NCI-H2196 treated with DMSO at 0.1 percent for 48 hours (cell line): ENCODE data around the gene NPHS1.
"Not testable (repeated sequence)": the region's sequence is repeated elsewhere in the genome, so short reads cannot be mapped to it uniquely, and the experiment has no call there.

Source experiments
- DNase-seq: peaks from one replicate; lab custom pipeline; 2025; ENCODE audit not compliant: unreplicated experiment; lab: John Stamatoyannopoulos, UW

NPHS1 gene

DNA sequence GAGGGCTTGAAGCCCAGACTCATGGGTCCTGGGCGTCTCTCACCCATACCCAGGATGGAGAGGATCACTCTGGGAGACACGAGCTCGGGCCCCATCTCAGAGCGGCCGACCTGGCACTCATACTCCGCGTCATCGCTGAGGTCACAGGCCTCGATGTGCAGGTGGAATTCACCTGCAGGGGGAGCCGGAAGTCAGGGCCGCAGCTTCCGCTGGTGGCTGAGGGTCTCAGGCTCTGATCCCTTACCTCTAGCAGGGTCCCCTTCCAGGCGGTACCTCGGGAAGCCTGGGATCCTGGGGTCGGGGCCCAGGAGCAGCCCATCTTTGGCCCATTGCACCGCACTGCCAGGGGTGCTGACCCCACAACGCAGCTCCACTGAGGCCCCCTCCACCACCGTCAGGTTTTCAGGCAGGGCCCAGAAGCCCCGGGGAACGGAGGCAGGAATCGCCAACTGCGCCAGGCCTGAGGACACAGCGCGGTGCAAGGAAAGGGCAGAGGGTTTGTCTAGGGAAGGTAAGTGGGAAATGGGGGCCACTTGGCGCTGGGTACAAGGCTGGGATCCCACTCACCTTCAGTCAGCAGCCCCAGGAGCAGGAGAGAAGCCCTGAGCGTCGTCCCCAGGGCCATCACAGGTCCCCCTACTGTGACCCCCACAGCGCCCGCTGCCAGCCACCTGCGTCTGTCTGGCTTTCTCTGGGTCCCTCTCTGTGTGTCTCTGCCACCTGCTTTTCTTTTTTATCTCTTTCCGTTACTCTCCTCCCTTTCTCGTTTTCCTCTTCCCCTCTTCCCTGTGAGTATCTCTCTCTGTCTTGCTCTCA is 883 bp downstream of the NPHS1 start:
- no peak for DNase-seq

DNA sequence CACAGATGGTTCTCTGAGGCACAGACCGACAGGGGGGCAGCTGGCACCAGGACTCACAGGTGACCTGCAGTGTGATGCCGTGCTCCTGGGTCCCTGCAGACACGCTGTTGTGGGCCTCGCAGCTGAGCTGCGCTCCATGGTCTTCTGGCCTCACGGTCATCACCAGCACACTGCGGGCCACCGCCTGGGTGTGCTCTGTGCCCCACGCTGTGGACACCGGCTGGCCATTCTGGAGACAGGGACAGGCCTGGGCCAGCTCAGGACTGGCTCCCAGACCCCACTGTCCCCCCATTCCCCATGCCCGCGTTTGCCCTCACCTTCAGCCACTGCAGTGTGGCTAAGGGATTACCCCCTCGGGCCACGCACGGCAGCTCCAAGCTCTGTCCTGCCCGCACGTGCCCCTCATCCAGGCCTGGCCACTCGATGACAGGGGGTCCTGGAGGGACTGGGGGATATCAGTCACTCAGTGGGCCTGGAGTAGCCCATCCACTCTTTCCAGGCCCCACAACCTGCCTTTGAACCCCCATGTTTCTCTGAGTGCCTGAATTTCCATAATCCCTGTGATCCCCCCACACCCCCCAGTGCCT is 3.3 kb downstream of the NPHS1 start:
- no peak for DNase-seq

DNA sequence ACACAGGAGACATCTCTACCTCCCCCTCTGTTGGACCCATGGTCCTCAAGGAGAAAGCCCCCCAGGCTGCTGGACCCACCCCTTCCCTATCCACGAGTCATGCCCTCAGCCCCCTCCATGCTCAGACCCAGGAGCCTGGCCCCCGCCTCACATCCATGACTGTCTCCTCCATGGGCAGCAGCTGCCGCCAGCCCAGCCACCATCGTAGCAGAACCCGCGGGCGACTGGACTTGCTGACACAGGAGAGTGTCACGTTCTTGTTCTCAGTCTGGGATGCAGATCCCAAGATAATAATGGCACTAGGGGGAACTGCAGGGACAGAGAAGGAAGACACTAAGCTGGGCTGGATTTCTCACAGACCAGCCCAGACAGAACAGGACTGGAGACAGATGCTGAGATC is 3.8 kb downstream of the NPHS1 start:
- DNase-seq = no peak

DNA sequence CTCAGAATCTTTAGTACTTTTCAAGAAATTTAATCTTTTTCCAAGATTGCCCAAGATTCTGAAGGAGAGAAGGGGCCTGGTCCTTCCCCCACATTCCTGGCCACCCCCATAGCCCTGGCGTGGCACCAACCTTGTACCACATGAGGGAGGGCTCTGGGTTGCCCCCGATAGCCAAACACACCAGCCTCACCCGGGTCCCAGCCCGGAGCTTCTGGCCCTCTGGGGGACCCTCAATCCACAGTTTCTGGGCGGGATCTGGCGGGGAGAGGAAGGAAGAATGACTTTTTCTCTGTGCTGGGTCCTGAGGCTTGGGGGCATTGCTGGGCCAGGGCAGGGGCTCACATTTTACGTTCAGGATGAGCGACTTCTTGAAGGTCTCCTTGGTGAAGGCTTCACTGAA is 4.4 kb downstream of the NPHS1 start:
- no peak for DNase-seq

DNA sequence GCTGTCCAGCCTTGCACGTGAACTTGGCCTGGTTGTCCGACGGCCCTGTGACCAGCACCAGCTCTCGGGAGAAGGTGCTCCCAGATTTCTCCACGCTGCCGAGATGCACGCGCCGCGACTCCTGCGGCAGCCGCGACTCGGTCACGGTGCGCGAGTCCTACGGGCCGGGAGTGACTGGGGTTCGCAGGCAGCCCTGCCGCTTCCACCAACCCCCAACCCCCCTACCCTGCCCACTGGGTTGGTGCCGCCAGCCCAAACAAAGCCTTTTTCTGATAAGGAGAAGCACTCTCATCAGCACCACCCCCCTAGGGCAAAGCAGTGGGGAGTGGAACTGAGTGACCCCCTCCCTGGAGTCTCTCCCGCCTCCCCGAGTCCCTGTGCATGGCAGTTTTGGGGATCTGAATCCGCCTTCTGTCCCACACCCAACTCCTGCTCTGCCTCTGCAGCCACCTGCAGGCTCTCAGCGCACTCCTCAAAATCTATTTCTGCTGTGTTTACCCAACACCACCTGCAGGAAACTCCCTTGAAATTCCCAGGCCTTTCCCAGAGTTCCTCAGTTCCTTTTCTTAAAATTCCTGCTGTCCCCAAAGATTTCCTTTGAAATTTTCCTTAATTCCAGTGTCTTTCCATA is 6.2 kb downstream of the NPHS1 start:
- DNase-seq = peak; percentile 10

DNA sequence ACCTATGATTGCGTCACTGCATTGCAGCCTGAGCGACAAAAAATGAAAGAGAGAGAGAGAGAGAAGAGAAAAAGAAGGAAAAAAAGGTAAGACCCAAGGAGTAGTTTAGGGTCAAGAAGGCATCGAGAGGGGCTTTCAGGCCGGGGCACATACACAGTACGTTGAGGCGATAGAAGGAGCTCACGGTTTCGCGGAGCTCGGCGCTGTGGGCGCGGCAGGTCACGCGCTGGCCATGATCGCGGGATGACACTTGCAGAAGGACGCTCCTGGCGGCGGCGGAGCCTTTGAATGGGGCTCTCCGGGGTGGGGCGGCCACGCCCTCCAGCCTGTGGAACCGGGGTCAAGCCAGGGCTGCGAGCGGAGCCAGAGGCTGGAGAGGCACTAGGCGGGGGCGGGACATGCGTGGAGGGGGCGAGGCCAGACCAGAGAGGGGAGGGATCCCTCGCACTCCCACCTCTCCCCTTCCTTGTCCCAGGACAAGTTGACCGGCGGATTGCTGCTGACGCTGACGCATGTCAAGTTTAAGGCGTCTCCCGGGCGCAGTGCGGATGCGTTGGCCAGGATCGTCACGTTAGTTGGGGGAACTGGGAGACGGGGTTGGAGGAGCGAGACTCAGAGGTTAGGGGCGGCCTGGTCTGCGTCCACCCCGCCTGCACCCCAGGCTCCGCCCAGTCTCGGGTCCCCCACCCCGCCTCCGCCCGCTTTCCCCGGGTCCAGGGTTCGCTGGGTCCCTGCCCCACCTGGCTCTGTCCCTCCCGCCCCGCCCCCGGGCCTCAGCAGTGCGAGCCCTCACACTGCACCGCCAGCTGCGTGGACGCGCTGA is 6.9 kb downstream of the NPHS1 start:
- DNase-seq = peak; percentile 9

DNA sequence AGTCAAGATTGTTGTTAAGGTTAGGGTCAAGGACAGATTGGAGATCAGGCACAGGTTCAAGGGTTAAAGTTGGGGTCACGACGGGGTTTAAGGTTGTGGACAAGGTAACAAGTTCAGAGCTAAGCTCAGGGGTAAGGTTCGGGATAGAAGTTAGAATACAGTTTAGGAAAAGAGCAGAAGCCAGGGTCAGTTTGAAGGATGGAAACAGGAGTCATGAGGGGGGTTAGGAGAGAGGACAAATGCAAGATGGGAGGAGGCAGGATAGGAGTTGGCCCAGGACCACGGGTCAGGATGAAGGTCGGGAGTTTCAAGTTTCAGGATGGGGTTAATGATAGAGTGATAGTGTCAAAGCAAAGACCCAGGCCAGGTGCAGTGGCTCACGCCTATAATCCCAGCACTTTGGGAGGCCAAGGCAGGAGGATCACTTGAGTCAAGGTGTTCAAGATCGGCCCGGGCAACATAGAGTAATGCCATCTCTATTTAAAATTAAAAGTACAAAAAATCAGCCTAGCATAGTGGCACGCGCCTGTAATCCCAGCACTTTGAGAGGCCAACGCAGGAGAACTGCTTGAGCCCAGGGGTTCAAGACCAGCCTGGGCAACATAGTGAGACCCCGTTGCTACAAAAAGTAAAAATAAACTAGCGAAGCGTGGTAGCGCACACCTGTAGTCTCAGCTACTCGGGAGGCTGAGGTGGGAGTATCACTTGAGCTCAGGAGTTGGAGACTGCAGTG is 7.7 kb downstream of the NPHS1 start:
- no peak for DNase-seq

DNA sequence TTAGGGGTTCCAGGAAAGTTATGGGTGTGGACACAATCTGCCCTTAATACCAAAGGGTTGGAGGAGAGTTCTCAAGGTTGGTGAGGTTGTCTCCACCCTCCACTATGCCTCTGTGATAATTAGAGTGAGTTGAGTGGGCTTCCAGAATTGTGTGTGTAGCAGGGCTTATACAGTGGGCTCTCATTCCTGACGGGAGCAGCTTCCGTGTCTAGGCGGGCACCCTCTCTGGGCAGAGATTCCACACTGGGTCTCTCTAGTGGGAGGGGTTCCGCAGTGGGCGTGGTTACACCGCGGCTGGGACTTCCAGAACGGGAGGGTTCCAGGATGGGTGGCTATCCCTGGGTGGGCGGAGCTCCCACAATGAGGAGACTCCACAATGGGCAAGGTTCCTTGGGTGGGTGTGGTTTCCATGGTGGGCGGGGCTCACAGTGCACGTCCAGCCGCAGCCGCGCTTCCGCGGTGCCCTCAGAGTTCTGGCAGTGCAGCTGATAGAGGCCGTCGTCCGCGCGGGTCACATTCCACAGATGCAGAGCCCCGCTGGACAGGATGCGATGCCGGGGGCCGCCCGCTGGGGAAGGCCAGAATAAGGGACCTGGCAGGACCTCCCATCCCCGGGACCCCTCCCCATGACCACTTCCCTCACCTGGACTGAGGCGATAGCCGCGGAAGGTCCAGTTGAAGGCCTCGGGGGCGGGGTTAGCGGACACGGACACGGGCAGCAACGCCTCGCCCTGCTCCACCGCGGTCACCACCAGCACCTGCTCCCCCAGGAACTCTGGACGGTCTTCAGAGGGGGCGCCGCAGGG is 8.4 kb downstream of the NPHS1 start:
- DNase-seq = peak; percentile 20

DNA sequence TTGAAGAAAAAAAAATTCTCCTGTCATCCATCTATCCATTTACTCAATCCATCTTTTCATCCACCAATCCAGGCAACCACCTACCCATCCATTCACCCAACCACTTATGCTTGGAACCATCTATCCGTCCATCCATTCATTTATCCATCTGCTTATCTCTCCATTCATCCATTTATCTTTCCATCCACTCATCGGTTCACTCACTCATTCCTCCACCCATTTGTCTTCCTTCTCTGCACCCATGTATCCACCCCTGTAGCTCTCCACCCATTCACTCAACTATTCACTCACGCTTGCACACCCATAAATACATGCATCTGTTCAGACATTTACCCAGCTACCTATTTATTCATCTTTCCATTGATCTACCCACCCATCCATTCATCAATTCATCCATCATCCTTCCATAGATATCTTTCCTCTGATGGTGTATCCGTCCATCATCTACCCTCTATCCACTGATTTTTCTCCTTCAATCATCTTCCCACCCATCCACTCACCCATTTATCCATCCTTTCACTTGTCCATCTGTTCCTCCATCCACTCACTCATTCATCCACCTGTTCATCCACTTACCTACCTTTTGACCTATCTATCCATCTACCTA is 9.5 kb downstream of the NPHS1 start:
- no peak for DNase-seq

DNA sequence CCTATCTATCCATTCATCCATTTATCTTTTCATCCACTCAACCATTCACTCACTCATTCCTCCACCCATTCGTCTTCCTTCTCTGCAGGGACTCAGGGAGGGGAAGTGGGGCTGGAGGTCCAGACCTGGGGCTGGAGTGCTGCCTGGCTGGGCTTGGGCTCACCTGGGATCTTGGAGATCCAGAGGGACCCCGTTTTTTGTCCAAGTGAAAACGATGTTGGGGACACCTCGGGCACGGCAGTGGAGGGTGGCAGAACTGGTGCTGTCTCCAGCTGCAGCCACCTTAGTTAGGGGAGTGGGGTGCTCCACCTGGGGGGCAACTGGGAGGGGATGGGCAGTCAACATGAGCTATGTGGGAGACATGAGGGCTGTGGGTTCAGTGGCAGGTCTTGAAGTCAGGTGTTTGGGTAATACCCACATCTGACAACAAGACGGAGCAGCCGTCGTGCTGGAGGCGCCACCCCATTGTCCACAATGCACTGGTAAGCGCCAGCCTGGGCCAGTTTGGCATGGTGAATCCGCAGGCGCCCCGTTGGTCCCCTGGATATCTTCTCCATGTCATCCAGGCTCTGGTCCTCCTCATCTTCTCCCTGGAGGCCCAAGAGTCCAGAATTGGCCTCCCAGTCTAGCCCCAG is 10.2 kb downstream of the NPHS1 start:
- DNase-seq = no peak

DNA sequence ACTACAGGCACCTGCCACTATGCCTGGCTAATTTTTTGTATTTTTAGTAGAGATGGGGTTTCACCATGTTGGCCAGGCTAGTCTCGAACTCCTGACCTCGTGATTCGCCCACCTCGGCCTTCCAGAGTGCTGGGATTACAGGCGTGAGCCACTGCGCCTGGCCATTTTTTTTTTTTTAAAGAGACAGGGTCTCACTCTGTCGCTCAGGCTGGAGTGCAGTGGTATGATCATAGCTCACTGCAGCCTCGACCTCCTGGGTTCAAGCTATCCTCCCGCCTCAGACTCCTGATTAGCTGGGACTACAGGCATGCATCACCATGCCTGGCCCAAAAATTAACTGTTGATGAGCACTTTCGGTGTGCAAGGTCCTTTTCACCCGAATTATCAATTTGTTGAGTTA is 16.2 kb downstream of the NPHS1 start:
- not testable (repeated sequence) for DNase-seq

DNA sequence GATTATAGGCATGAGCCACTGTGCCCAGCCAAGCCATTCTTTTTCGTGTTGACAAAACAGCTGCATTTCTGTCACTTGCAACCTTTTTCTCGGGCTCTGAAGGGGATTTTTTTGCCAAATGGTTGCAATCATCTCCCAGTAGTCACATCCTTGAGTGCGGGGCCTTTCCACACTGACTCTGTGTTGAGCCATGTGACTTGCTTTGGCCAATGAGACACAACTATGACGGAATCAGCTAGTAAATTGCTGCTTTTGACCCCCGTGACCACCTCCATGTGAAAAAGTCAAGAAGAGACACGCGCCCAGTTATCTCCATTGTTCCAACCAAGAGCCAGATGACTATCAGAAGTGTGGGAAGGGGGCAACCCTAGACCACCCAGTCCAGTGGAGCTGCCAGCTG is 18.3 kb downstream of the NPHS1 start:
- DNase-seq = no peak

DNA sequence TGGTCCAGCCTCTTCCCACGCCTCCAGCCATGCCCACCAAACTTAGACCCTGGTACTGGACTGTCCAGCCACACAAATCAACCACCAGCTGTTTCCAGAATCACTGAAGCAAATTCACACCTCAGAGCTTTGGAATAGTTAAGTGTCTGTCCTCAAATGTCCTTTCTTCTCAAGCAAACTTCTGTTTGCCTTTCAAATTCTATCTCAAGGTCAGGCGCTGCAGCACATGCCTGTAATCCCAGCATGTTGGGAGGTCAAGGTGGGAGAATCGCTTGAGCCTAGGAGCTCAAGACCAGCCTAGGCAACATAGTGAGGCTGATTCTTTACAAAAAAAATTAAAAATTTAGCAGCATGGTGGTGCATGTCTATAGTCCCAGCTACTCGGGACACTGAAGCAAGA is 20.2 kb downstream of the NPHS1 start:
- DNase-seq = no peak

DNA sequence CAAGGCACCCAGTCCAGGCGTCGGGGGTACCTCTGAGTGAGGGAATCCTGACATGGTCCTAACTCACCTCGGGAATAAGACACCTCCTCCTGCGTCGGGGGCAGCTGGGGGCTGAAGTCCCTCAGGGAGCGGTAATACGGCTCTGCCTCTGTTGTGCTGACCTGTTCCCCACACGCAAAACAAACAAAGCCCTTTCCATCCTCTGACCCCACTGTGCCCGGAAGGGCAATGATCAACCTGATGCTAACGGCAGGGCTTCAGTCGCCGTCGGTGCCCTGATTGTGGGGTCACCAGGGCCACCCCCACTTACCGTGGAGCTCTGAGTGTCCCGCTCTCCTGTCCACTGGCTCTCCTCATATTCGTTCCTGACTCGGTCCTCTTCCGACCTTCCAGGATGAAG is 21.3 kb downstream of the NPHS1 start:
- no peak for DNase-seq

DNA sequence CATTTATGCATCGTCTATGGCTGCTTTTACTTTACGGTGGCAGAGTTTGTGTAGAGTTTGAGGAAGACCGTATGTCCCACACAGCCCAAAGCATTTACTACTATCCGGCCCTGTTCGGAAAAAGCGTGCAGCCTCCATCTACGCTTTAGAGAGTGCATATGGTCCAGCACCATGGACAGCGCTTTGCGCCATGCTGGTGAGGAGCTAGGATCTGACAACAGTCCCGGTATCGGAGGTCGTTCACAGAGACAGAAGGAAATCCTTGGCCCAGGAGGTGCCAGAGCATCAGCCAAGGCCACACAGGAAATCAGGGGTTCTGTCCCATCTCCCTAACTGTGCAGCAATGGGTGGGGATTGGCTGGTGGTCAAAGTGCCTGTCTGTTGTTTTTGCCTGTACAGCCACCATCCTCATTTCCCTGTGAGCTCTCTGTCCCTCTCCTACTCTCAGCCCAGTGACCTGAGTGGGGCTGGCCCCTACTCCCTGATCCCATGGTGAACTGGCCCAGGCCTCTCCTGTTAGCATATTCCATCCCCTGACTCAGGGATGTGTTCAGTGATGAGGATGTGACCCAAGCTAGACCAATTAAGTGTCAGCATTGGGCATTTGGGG is 23.5 kb downstream of the NPHS1 start:
- DNase-seq = no peak

DNA sequence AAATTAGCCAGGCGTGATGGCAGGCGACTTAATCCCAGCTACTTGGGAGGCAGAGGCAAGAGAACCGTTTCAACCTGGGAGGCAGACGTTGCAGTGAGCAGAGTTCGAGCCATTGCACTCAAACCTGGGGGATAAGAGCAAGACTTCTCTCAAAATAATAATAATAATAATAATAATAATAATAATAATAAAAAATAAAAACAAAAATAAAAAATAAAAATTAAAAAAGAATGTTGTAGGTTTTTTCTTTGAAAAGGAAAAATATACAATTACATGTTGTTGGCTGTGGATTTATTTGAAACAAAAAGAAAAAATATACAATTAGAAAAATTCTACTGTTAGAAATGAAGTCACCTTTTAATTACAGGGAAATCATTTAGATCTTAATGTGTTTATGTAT is 28.2 kb downstream of the NPHS1 start:
- DNase-seq = no peak

DNA sequence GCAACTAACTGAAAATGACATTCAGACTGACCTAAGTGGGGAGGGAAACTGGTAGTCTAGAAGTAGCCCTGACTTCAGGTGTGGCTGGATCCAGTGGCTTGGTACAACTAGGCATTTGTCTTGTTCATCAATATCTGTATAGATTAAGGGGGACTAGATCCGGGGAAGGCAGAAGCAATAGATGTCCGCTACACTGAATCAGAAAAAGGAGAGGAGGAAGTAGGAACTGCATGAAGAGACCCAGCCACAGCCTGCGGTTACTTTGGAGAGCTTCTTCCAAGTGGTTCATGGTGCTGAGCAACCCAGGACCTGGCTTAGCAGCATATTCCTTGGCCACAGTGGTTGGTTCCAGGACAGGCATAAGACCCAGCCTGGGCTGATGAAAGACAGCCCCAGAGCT is 29.7 kb downstream of the NPHS1 start:
- DNase-seq = no peak

DNA sequence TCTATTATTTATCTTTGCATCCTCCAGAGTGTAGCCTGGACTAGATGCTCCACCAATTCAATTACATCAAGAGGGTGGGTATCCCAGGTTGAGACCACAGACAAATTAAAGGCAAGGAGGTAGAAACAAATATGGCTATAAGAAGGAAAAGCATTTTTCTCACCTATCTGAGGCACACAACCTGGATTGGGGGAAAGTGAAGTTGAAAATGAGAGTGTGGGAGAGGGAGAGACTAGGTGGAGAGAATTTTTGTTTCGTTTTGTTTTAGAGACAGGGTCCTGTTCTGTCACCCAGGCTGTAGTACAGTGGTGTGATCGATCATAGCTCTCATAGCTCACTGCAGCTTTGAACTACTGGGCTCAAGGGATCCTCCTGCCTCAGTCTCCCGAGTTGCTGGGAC is 33.9 kb downstream of the NPHS1 start:
- DNase-seq = no peak

DNA sequence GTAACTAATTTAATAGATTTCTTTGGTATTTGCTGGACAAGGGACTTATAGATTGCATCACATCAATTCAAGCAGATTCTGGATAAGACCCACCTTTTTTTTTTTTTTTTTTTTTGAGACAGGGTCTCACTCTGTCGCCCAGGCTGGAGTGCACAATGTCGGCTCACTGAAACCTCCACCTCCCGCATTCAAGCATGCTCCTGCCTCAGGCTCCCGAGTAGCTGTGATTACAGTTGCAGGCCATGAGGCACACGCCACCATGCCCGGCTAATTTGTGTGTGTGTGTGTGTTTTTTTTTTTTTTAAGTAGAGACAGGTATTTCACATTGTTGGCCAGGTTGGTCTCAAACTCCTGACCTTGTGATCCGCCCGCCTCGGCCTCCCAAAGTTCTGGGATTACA is 35.5 kb downstream of the NPHS1 start:
- DNase-seq = no peak
